ENCODE results near the gene MT1H. TPM values are rescaled to one million over a fixed set of nuclear protein-coding genes. Genes with fewer than 3 reads are reported as not detected.
"Not testable (repeated sequence)": the region's sequence is repeated elsewhere in the genome, so short reads cannot be mapped to it uniquely, and the experiment has no call there.

Gene MT1H
- total RNA-seq, 4 donors from 2014 or later, result 5.7 TPM; not detected in 3

- DNase-seq, result no peak
These were observed 45.5 kb downstream of the MT1H start for GRCh38 chr16:56715126-56715525.

GRCh38 chr16:56716761-56717160 is 47.1 kb downstream of the MT1H start:
- no peak overlapping the region for H3K27ac ChIP-seq
- no peaks in the 10 kb centered on the region for H3K9me3 ChIP-seq
- no peaks in the 10 kb centered on the region for H3K27me3 ChIP-seq
- intact Hi-C loops (cut with DNase I), result no loop called here
- no peak for DNase-seq
- no peaks in the 10 kb centered on the region for H3K36me3 ChIP-seq
- WGBS, 2 donors, result 59 to 67% methylated on average over 3 of the region's 3 CpGs
- no peak for TF ChIP-seq CTCF (IDR thresholded peaks at IDR 0.05)
- no peak overlapping the region for H3K4me3 ChIP-seq
- H3K4me1 ChIP-seq, result no peaks in the 10 kb centered on the region

More at GRCh38 chr16:56715126-56715525, 45.5 kb downstream of the MT1H start:
- H3K4me3 ChIP-seq, result no peak overlapping the region
- H3K4me1 ChIP-seq, result no peaks in the 10 kb centered on the region
- TF ChIP-seq CTCF (IDR thresholded peaks at IDR 0.05), result no peak
- no peak for TF ChIP-seq POLR2A (IDR thresholded peaks at IDR 0.05)
- no peaks in the 10 kb centered on the region for H3K9me3 ChIP-seq
- no peak overlapping the region for H3K27ac ChIP-seq
- no peaks in the 10 kb centered on the region for H3K27me3 ChIP-seq
- intact Hi-C loops (cut with DNase I), result no loop called here
- H3K36me3 ChIP-seq, result no peaks in the 10 kb centered on the region
- WGBS, 2 donors, result 60 to 80% methylated on average over 2 to 4 of the region's 4 CpGs

GRCh38 chr16:56717532-56717931 is 47.9 kb downstream of the MT1H start:
- WGBS, 2 donors, result 81 to 85% methylated on average over 2 of the region's 2 CpGs
- H3K4me3 ChIP-seq; H3K4me1 ChIP-seq; H3K27me3 ChIP-seq; H3K27ac ChIP-seq; H3K9me3 ChIP-seq; H3K36me3 ChIP-seq; DNase-seq; intact Hi-C loops (cut with DNase I): not testable (repeated sequence)

Other genes starting within 250 kb of the MT1H start
- gene AMFR, start 244.3 kb upstream of the MT1H start, total RNA-seq, result 100 to 1,000 TPM in 2 of 4 donors, 10 to 100 TPM in 2; 69.9 to 133 (median 111) TPM
- gene NUDT21, start 218.5 kb upstream of the MT1H start, total RNA-seq, result 10 to 100 TPM; 39.4 to 55.5 (median 48.2) TPM
- gene OGFOD1, start 218.3 kb upstream of the MT1H start, total RNA-seq, result 10 to 100 TPM; 28.8 to 58.3 (median 32.1) TPM
- 10 to 100 TPM; 15.2 to 60.8 (median 31.1) TPM for gene BBS2, start 149.8 kb upstream of the MT1H start, total RNA-seq
- not detected for gene MT4, start 104.7 kb upstream of the MT1H start, total RNA-seq
- not detected for gene MT3, start 80.3 kb upstream of the MT1H start, total RNA-seq
- gene MT2A, start 61.2 kb upstream of the MT1H start, total RNA-seq, result 100 to 1,000 TPM in 2 of 4 donors, 10 to 100 TPM in 2; 76.5 to 157 (median 96.2) TPM
- gene MT1E, start 44.0 kb upstream of the MT1H start, total RNA-seq, result 100 to 1,000 TPM in 1 of 4 donors, 10 to 100 TPM in 3; 52.4 to 106 (median 88.7) TPM
- 1 to 10 TPM in 2 of 4 donors, under 1 TPM in 1, not detected in 1; 0.57 to 7.4 (median 4.8) TPM for gene MT1M, start 37.2 kb upstream of the MT1H start, total RNA-seq
- gene MT1A, start 31.1 kb upstream of the MT1H start, total RNA-seq, result 10 to 100 TPM in 1 of 4 donors, 1 to 10 TPM in 2, not detected in 1; 3.3 to 34.2 (median 5.3) TPM
- gene MT1B, start 17.9 kb upstream of the MT1H start, total RNA-seq, result not detected
- gene MT1F, start 11.9 kb upstream of the MT1H start, total RNA-seq, result 1 to 10 TPM in 3 of 4 donors, not detected in 1; 2.8 to 4.2 (median 2.9) TPM
- gene MT1G, start 1.7 kb upstream of the MT1H start, total RNA-seq, result 10 to 100 TPM in 3 of 4 donors, 1 to 10 TPM in 1; 5.8 to 52.1 (median 16.5) TPM
- 1,000 to 10,000 TPM in 1 of 4 donors, 100 to 1,000 TPM in 3; 343 to 1,688 (median 688) TPM for gene MT1X, start 12.7 kb downstream of the MT1H start, total RNA-seq
- 10 to 100 TPM; 38.2 to 46.5 (median 41.2) TPM for gene NUP93, start 60.3 kb downstream of the MT1H start, total RNA-seq
- not detected for gene SLC12A3, start 195.4 kb downstream of the MT1H start, total RNA-seq

Data from esophagus squamous epithelium (tissue), 5 donors.